Measurements from ENCODE around the gene ATP2B3.

ATP2B3 gene

DNA sequence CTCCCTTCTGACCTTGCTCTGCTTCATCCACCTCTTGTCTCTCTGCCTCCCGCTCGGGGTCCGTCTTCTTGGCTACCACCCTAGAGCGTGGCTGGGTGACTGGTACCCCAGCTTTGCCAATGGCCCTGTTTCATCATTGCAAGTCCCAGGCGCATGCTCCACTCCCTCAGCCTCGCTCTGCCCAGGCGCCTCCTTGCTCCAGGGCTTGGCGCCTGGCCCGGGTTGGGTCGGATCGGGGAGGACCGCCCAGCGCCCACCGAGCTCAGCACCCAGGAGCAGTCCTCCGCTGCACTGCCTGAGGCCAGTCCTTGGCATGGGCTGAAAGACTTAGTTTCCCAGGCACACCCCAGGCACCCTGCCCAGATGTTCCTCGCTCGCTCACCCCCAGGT lies 22.1 kb upstream of the ATP2B3 start:
- TF ChIP-seq TAF1 (IDR thresholded peaks at IDR 0.05; ENCODE audit: borderline replicate concordance, insufficient read depth, low read length) (no peak), SIN3A (IDR thresholded peaks at IDR 0.05; ENCODE audit: borderline replicate concordance, insufficient read depth, low read length) (no peak), FOXP2 (optimal IDR thresholded peaks at IDR 0.05; ENCODE audit: borderline replicate concordance, extremely low read depth, extremely low read length, insufficient read depth) (no peak), POLR2AphosphoS5 (IDR thresholded peaks at IDR 0.05; ENCODE audit: low read depth, low read length) (no peak)
- TF ChIP-seq, protein P1, sequence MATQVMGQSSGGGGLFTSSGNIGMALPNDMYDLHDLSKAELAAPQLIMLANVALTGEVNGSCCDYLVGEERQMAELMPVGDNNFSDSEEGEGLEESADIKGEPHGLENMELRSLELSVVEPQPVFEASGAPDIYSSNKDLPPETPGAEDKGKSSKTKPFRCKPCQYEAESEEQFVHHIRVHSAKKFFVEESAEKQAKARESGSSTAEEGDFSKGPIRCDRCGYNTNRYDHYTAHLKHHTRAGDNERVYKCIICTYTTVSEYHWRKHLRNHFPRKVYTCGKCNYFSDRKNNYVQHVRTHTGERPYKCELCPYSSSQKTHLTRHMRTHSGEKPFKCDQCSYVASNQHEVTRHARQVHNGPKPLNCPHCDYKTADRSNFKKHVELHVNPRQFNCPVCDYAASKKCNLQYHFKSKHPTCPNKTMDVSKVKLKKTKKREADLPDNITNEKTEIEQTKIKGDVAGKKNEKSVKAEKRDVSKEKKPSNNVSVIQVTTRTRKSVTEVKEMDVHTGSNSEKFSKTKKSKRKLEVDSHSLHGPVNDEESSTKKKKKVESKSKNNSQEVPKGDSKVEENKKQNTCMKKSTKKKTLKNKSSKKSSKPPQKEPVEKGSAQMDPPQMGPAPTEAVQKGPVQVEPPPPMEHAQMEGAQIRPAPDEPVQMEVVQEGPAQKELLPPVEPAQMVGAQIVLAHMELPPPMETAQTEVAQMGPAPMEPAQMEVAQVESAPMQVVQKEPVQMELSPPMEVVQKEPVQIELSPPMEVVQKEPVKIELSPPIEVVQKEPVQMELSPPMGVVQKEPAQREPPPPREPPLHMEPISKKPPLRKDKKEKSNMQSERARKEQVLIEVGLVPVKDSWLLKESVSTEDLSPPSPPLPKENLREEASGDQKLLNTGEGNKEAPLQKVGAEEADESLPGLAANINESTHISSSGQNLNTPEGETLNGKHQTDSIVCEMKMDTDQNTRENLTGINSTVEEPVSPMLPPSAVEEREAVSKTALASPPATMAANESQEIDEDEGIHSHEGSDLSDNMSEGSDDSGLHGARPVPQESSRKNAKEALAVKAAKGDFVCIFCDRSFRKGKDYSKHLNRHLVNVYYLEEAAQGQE (IDR thresholded peaks at IDR 0.05; ENCODE audit: insufficient read depth in 1 of 2, low read depth in 2 of 2, low read length in 2 of 2), result no peak

DNA sequence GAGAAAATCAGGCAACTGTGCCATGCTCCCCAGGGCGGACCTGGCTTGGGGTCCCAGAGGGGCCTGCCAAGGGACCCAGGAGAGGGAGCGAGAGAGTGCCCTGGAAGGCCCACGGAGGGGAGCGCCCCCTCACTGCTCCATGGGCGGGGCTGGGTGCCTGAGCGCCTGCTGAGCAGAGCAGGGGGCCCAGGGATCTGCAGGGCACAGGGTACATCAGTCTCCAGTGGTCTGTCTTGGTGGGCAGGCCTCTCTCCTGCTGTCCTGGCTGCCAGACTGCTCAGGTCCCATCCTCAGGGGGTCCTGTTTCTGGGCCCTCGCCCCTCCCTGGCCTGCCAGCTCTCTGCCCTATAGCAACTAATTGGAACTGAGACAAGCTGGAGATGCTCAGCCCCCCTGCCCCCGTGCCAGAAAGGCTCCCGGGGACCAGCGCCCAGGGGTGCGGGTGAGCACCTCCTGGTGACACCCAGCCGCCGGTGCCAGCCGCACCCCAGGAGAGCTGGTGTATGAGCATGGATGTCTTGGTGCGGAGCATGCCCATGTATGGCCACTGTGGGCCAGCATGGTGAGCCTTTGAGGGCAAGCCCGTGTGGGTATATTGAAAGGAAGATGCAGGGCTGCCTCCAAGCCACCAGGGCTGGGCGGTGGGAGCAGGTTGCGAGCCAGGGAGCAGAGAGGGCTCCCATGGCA lies 21.4 kb upstream of the ATP2B3 start:
- TF ChIP-seq SIN3A (IDR thresholded peaks at IDR 0.05; ENCODE audit: borderline replicate concordance, insufficient read depth, low read length) (no peak), POLR2AphosphoS5 (IDR thresholded peaks at IDR 0.05; ENCODE audit: low read depth, low read length) (no peak)

DNA sequence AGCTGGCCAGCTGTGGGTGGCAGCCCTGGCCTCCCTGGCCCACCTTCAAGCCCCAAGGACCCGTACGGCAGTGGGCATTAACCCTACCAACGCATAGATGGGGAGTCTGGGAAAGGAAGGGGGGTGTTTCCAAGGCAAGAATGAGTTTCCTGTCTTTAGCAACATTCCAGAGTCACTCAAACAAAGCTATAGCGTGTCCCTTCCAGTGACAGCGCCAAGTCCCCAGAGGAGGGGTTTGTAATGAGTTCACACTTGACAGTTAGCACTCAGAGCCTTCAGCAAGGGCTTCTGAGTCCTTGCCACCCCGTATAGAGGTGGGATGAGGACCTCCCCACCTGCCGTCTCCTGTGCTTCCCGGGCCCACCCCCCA lies 20.9 kb upstream of the ATP2B3 start:
- TF ChIP-seq FOXP2 (optimal IDR thresholded peaks at IDR 0.05; ENCODE audit: borderline replicate concordance, extremely low read depth, extremely low read length, insufficient read depth), result no peak
- TF ChIP-seq, protein P1 (IDR thresholded peaks at IDR 0.05; ENCODE audit: insufficient read depth in 1 of 2, low read depth in 2 of 2, low read length in 2 of 2), result no peak
- no peak for TF ChIP-seq TAF1 (IDR thresholded peaks at IDR 0.05; ENCODE audit: borderline replicate concordance, insufficient read depth, low read length)
- TF ChIP-seq POLR2AphosphoS5 (IDR thresholded peaks at IDR 0.05; ENCODE audit: low read depth, low read length), result no peak
- TF ChIP-seq SIN3A (IDR thresholded peaks at IDR 0.05; ENCODE audit: borderline replicate concordance, insufficient read depth, low read length), result no peak

DNA sequence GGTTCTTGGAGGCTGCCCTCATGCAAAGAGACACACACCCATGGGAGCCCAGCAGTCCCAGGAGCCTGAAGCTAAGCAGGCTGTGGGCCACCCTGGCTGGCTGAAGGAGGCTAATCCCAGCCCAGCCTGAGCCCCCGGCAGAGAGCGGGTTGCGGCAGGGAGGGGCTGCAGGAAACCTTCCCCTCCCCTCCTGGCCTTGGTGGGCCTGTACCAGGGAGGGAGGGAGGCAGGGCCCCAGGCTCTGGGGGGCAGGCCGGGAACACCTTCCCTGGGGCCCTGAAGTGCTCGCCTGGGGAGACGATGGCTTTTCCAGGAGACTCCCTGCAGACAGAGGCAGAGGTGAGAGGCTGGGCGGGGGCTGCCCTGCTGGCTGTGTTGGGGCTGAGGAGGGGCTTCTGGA lies 19.0 kb upstream of the ATP2B3 start:
- TF ChIP-seq, protein P1 (IDR thresholded peaks at IDR 0.05; ENCODE audit: insufficient read depth in 1 of 2, low read depth in 2 of 2, low read length in 2 of 2), result no peak
- TF ChIP-seq FOXP2 (optimal IDR thresholded peaks at IDR 0.05; ENCODE audit: borderline replicate concordance, extremely low read depth, extremely low read length, insufficient read depth) (no peak), SIN3A (IDR thresholded peaks at IDR 0.05; ENCODE audit: borderline replicate concordance, insufficient read depth, low read length) (no peak), TAF1 (IDR thresholded peaks at IDR 0.05; ENCODE audit: borderline replicate concordance, insufficient read depth, low read length) (no peak), POLR2AphosphoS5 (IDR thresholded peaks at IDR 0.05; ENCODE audit: low read depth, low read length) (no peak)

DNA sequence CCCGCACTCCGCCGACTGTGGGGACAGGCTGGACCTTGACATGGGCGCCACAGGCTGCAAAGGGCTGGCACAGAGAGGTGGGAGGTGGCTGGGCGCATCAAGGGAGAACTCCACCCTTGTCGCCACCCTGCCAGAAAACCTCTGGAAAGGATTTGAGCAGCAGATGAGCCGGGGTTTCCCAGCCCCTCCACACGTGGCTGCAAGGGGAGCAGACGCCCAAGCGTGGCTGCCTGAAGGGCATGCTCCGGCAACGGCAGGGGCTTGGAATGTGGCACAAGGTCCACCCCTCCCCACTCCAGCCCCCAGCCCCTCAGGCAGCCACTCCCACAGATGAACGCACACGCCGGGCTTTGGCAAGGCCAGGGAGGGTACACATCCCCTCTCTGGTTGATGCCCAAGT lies 18.1 kb upstream of the ATP2B3 start:
- TF ChIP-seq POLR2AphosphoS5 (IDR thresholded peaks at IDR 0.05; ENCODE audit: low read depth, low read length) (no peak), TAF1 (IDR thresholded peaks at IDR 0.05; ENCODE audit: borderline replicate concordance, insufficient read depth, low read length) (no peak), FOXP2 (optimal IDR thresholded peaks at IDR 0.05; ENCODE audit: borderline replicate concordance, extremely low read depth, extremely low read length, insufficient read depth) (no peak), SIN3A (IDR thresholded peaks at IDR 0.05; ENCODE audit: borderline replicate concordance, insufficient read depth, low read length) (no peak)
- TF ChIP-seq, protein P1 (IDR thresholded peaks at IDR 0.05; ENCODE audit: insufficient read depth in 1 of 2, low read depth in 2 of 2, low read length in 2 of 2), result no peak

Measured in PFSK-1 (cell line).